ENCODE data around the gene YBX3. TPM values are rescaled to one million over a fixed set of nuclear protein-coding genes. Genes with fewer than 3 reads are reported as not detected.

The YBX3 gene
- total and polyA plus RNA-seq, 2 donors: 36.6 to 446 TPM

GRCh38 chr12:10732066-10732465, 8.9 kb upstream of the YBX3 start:
- 97% methylated on average over 2 of the region's 2 CpGs for WGBS
- Histone ChIP-seq H3K27me3 (ENCODE audit: control insufficient read depth in 2 of 2, insufficient read depth in 1 of 2, low read length in 1 of 2) (no peaks in the 10 kb centered on the region), H3K27ac (ENCODE audit: low read depth in 1 of 2, low read length in 1 of 2) (no peak overlapping the region)

GRCh38 chr12:10730559-10730958, 7.4 kb upstream of the YBX3 start:
- Histone ChIP-seq H3K36me3 (ENCODE audit: control insufficient read depth in 2 of 2, insufficient read depth in 2 of 2, low read length in 1 of 2) (no peaks in the 10 kb centered on the region), H3K27ac (ENCODE audit: low read depth in 1 of 2, low read length in 1 of 2) (no peak overlapping the region), H3K4me3 (ENCODE audit: low read length in 2 of 2) (no peak overlapping the region), H3K4me1 (ENCODE audit: control insufficient read depth in 2 of 2, insufficient read depth in 2 of 2, low read length in 2 of 2) (no peaks in the 10 kb centered on the region), H3K27me3 (ENCODE audit: control insufficient read depth in 2 of 2, insufficient read depth in 1 of 2, low read length in 1 of 2) (no peaks in the 10 kb centered on the region), H3K9me3 (ENCODE audit: control insufficient read depth in 2 of 2, insufficient read depth in 1 of 2, low read length in 1 of 2) (no peaks in the 10 kb centered on the region)
- DNase-seq (ENCODE audit: low read depth in 6 of 9, low spot score in 9 of 9): no peak

More at GRCh38 chr12:10732066-10732465, 8.9 kb upstream of the YBX3 start:
- DNase-seq (ENCODE audit: low read depth in 6 of 9, low spot score in 9 of 9): no peak
- Histone ChIP-seq H3K36me3 (ENCODE audit: control insufficient read depth in 2 of 2, insufficient read depth in 2 of 2, low read length in 1 of 2) (no peaks in the 10 kb centered on the region), H3K4me1 (ENCODE audit: control insufficient read depth in 2 of 2, insufficient read depth in 2 of 2, low read length in 2 of 2) (no peaks in the 10 kb centered on the region), H3K9me3 (ENCODE audit: control insufficient read depth in 2 of 2, insufficient read depth in 1 of 2, low read length in 1 of 2) (no peaks in the 10 kb centered on the region), H3K4me3 (ENCODE audit: low read length in 2 of 2) (no peak overlapping the region)

DNA sequence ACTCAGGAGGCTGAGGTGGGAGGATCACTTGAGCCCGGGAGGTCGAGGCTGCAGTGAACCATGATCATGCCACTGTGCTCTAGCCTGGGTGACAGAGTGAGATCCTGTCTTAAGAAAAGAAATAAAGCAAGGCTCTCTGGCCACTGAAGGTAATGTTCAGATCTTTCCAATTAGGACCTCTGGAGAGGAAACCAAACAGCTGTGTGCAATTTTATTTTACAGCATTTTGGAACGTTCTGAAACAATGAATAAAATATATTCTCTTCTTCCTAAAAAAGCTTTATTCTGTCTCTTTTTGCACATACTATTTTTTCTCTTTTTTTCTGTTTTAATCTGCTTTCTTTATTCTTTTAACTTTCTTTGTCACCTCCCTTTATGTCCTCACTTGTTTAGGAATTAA, 5.0 kb upstream of the YBX3 start:
- Histone ChIP-seq H3K27me3 (ENCODE audit: control insufficient read depth in 2 of 2, insufficient read depth in 1 of 2, low read length in 1 of 2) (peaks cover 9 to 13% of the 10 kb centered on the region in 2 donors), H3K27ac (ENCODE audit: low read depth in 1 of 2, low read length in 1 of 2) (no peak overlapping the region)
- WGBS: 96% methylated on average over 3 of the region's 3 CpGs

GRCh38 chr12:10726945-10727344, 3.8 kb upstream of the YBX3 start:
- Histone ChIP-seq H3K4me3 (ENCODE audit: low read length in 2 of 2) (no peak overlapping the region), H3K27me3 (ENCODE audit: control insufficient read depth in 2 of 2, insufficient read depth in 1 of 2, low read length in 1 of 2) (peaks cover 9 to 20% of the 10 kb centered on the region in 2 donors), H3K4me1 (ENCODE audit: control insufficient read depth in 2 of 2, insufficient read depth in 2 of 2, low read length in 2 of 2) (peaks cover 2 to 6% of the 10 kb centered on the region in 2 donors), H3K9me3 (ENCODE audit: control insufficient read depth in 2 of 2, insufficient read depth in 1 of 2, low read length in 1 of 2) (no peaks in the 10 kb centered on the region), H3K36me3 (ENCODE audit: control insufficient read depth in 2 of 2, insufficient read depth in 2 of 2, low read length in 1 of 2) (no peaks in the 10 kb centered on the region), H3K27ac (ENCODE audit: low read depth in 1 of 2, low read length in 1 of 2) (no peak overlapping the region)
- no peak for DNase-seq (ENCODE audit: low read depth in 6 of 9, low spot score in 9 of 9)
- WGBS: 99% methylated on average over 1 of the region's 1 CpG

More for the DNA sequence above, 5.0 kb upstream of the YBX3 start:
- Histone ChIP-seq H3K4me3 (ENCODE audit: low read length in 2 of 2) (no peak overlapping the region), H3K4me1 (ENCODE audit: control insufficient read depth in 2 of 2, insufficient read depth in 2 of 2, low read length in 2 of 2) (peaks cover 2% of the 10 kb centered on the region in 2 donors), H3K9me3 (ENCODE audit: control insufficient read depth in 2 of 2, insufficient read depth in 1 of 2, low read length in 1 of 2) (no peaks in the 10 kb centered on the region), H3K36me3 (ENCODE audit: control insufficient read depth in 2 of 2, insufficient read depth in 2 of 2, low read length in 1 of 2) (no peaks in the 10 kb centered on the region)
- no peak for DNase-seq (ENCODE audit: low read depth in 6 of 9, low spot score in 9 of 9)

DNA sequence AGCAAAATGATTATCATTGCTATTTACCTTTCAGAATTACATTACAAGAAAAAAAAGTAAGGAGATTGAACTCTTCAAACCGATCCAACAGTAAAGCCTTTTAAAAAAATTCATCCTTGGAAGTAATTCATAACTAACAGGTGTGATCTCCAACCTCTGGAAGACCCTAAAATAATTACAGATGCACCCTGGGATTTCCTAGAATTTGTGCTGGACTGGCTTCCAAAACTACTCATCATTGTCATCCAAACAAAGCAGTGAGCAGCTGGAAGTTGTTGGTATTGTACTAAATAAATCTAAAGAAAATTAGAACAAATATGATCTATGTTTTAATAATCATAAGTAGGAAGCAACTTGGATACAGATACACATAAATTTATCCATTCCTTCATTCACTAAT, 1.9 kb upstream of the YBX3 start:
- H3K27ac ChIP-seq (ENCODE audit: low read depth in 1 of 2, low read length in 1 of 2): no peak overlapping the region
- no peak overlapping the region for H3K4me3 ChIP-seq (ENCODE audit: low read length in 2 of 2)
- peaks cover 9 to 20% of the 10 kb centered on the region in 2 donors for H3K27me3 ChIP-seq (ENCODE audit: control insufficient read depth in 2 of 2, insufficient read depth in 1 of 2, low read length in 1 of 2)
- no peak for DNase-seq (ENCODE audit: low read depth in 6 of 9, low spot score in 9 of 9)
- peaks cover 4 to 12% of the 10 kb centered on the region in 2 donors for H3K4me1 ChIP-seq (ENCODE audit: control insufficient read depth in 2 of 2, insufficient read depth in 2 of 2, low read length in 2 of 2)
- H3K9me3 ChIP-seq (ENCODE audit: control insufficient read depth in 2 of 2, insufficient read depth in 1 of 2, low read length in 1 of 2): no peaks in the 10 kb centered on the region
- WGBS: 95% methylated on average over 1 of the region's 1 CpG
- H3K36me3 ChIP-seq (ENCODE audit: control insufficient read depth in 2 of 2, insufficient read depth in 2 of 2, low read length in 1 of 2): no peaks in the 10 kb centered on the region

GRCh38 chr12:10722502-10722904, 620 bp downstream of the YBX3 start:
- no peaks in the 10 kb centered on the region for H3K36me3 ChIP-seq (ENCODE audit: control insufficient read depth in 2 of 2, insufficient read depth in 2 of 2, low read length in 1 of 2)
- WGBS: under 1% methylated on average over 36 of the region's 36 CpGs
- peak in 4 of 9 donors; percentile 32 to 73 (median 42) for DNase-seq (ENCODE audit: low read depth in 6 of 9, low spot score in 9 of 9)
- H3K27ac ChIP-seq (ENCODE audit: low read depth in 1 of 2, low read length in 1 of 2): peak overlapping the region; percentile 64 to 92
- H3K4me3 ChIP-seq (ENCODE audit: low read length in 2 of 2): peak overlapping the region; percentile 53 to 64
- H3K9me3 ChIP-seq (ENCODE audit: control insufficient read depth in 2 of 2, insufficient read depth in 1 of 2, low read length in 1 of 2): no peaks in the 10 kb centered on the region
- H3K4me1 ChIP-seq (ENCODE audit: control insufficient read depth in 2 of 2, insufficient read depth in 2 of 2, low read length in 2 of 2): peaks cover 4 to 17% of the 10 kb centered on the region in 2 donors
- peaks cover 9 to 20% of the 10 kb centered on the region in 2 donors for H3K27me3 ChIP-seq (ENCODE audit: control insufficient read depth in 2 of 2, insufficient read depth in 1 of 2, low read length in 1 of 2)

DNA sequence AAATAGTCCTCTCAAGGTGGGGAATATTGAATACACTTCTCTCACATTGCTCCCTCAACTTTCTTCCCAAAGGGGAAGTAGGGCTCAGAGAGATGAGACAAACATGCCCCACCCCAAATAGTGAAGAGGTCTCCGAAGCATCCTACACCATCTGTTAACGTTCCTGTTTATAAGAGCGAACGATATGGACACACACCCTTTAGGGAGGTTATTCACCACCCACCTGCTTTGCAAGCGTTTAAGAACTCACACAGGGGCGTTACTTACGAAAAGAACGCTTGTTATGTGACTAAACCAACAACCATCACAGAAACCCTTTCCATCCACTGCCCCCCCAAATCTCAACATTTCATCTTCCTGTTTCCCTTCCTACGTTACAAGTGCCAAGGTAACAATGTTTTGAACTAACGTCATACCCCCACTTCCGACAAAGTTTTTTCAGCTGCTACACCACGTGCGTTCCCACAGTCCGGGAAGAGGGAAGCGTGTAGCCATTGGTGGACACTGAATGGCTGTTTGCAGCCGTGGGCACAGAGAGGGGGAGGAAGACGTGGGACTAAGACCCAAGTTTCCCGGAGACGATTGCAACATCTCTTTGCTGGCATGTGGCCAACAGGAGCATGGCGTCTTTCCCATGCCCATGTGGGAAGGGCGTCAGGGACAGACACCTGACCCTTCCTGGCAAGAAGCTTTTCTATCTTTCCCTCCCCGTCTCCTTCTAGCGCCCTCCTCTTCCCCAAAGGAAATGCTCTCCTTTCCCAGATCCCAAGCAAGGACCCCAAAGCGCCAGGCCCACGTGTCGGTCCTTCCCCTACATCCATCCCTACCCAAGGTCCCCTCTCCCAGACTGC, 1.2 kb downstream of the YBX3 start:
- under 1% methylated on average over 26 of the region's 26 CpGs for WGBS
- H3K9me3 ChIP-seq (ENCODE audit: control insufficient read depth in 2 of 2, insufficient read depth in 1 of 2, low read length in 1 of 2): no peaks in the 10 kb centered on the region
- peak overlapping the region; percentile 64 to 92 for H3K27ac ChIP-seq (ENCODE audit: low read depth in 1 of 2, low read length in 1 of 2)
- no peaks in the 10 kb centered on the region for H3K36me3 ChIP-seq (ENCODE audit: control insufficient read depth in 2 of 2, insufficient read depth in 2 of 2, low read length in 1 of 2)
- H3K4me1 ChIP-seq (ENCODE audit: control insufficient read depth in 2 of 2, insufficient read depth in 2 of 2, low read length in 2 of 2): peaks cover 4 to 17% of the 10 kb centered on the region in 2 donors
- peak overlapping the region; percentile 53 to 64 for H3K4me3 ChIP-seq (ENCODE audit: low read length in 2 of 2)
- DNase-seq (ENCODE audit: low read depth in 6 of 9, low spot score in 9 of 9): peak in 6 of 9 donors; percentile 42 to 85 (median 58)
- H3K27me3 ChIP-seq (ENCODE audit: control insufficient read depth in 2 of 2, insufficient read depth in 1 of 2, low read length in 1 of 2): peaks cover 9 to 20% of the 10 kb centered on the region in 2 donors

DNA sequence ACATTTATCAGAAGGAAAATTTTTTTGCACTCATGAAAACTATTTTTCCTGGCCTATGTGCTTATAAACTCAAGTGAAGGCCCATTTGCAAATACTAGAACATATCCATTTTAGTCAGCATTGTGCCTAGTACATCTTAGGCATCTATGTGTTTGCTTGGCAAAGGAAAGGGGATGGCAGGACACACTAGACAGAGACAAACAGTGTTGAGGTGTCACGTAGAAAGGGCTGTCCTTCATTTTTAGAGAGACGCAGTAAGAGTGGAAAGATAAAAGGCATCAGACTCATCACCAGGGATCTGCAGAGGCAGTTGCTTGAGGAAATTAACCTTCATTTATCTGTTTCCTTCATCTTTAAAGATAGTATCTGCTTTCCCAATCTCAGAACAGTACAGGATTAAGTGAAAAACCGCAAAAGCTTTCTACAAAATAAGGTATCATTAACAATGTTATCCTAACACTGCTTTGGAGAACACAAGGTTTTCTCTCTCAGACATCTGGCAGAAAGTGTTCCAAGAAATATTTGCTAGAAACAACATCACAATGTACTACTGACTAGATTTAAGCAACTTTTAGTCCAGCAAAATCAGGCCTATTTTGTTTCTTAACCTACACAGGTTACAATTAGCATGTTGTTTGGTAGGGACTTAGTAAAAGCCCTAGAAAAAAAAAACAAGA, 2.0 kb downstream of the YBX3 start:
- H3K27me3 ChIP-seq (ENCODE audit: control insufficient read depth in 2 of 2, insufficient read depth in 1 of 2, low read length in 1 of 2): peaks cover 9 to 20% of the 10 kb centered on the region in 2 donors
- H3K4me3 ChIP-seq (ENCODE audit: low read length in 2 of 2): peak overlapping the region; percentile 53 to 64
- H3K9me3 ChIP-seq (ENCODE audit: control insufficient read depth in 2 of 2, insufficient read depth in 1 of 2, low read length in 1 of 2): no peaks in the 10 kb centered on the region
- peak in 1 of 9 donors; percentile 18 for DNase-seq (ENCODE audit: low read depth in 6 of 9, low spot score in 9 of 9)
- H3K27ac ChIP-seq (ENCODE audit: low read depth in 1 of 2, low read length in 1 of 2): peak overlapping the region in 1 of 2 donors; percentile 64
- 14% methylated on average over 3 of the region's 3 CpGs for WGBS
- H3K4me1 ChIP-seq (ENCODE audit: control insufficient read depth in 2 of 2, insufficient read depth in 2 of 2, low read length in 2 of 2): peaks cover 5 to 17% of the 10 kb centered on the region in 2 donors
- no peaks in the 10 kb centered on the region for H3K36me3 ChIP-seq (ENCODE audit: control insufficient read depth in 2 of 2, insufficient read depth in 2 of 2, low read length in 1 of 2)

- no peak overlapping the region for H3K27ac ChIP-seq (ENCODE audit: low read depth in 1 of 2, low read length in 1 of 2)
- H3K36me3 ChIP-seq (ENCODE audit: control insufficient read depth in 2 of 2, insufficient read depth in 2 of 2, low read length in 1 of 2): no peaks in the 10 kb centered on the region
- no peaks in the 10 kb centered on the region for H3K9me3 ChIP-seq (ENCODE audit: control insufficient read depth in 2 of 2, insufficient read depth in 1 of 2, low read length in 1 of 2)
- H3K4me3 ChIP-seq (ENCODE audit: low read length in 2 of 2): no peak overlapping the region
- DNase-seq (ENCODE audit: low read depth in 6 of 9, low spot score in 9 of 9): no peak
- WGBS: 91% methylated on average over 4 of the region's 4 CpGs
- H3K27me3 ChIP-seq (ENCODE audit: control insufficient read depth in 2 of 2, insufficient read depth in 1 of 2, low read length in 1 of 2): peaks cover 9 to 20% of the 10 kb centered on the region in 2 donors
- peaks cover 16 to 22% of the 10 kb centered on the region in 2 donors for H3K4me1 ChIP-seq (ENCODE audit: control insufficient read depth in 2 of 2, insufficient read depth in 2 of 2, low read length in 2 of 2)
These were observed 3.6 kb downstream of the YBX3 start for GRCh38 chr12:10719482-10719881.

Data from thymus (tissue), 11 donors.